Endothelial cell of umbilical vein (primary cell): Measurements from ENCODE around the gene FAM168A. TPM values are rescaled to one million over a fixed set of nuclear protein-coding genes. Genes with fewer than 3 reads are reported as not detected.

Experiments used
- BruUV-seq: library from RNA; stranded (reverse); fragments of 400-500 nt; replicated peaks from 2 replicates; lab custom pipeline; 2021; lab: Mats Ljungman, UMichigan
- CTCF ChIA-PET: fragments of 300-600, 350-600 bp; sonication (Branson Sonifier 250); formaldehyde crosslinking; loops from one replicate; lab custom pipeline; 2021; ENCODE audit warnings: antibody characterized with exemption, inconsistent platforms; lab: Charles Lee
- POLR2A ChIA-PET: fragments of 300-600, 350-600 bp; sonication (Branson Sonifier 250); formaldehyde crosslinking; loops from one replicate; lab custom pipeline; 2021; ENCODE audit warnings: antibody characterized with exemption, inconsistent platforms; lab: Charles Lee
- DNase-seq: peaks from one replicate; pipeline ENCODE4 v3.0.0-alpha.2; 2011; ENCODE audit warnings: low read depth, low spot score
- FAIRE-seq: peaks from 2 replicates; lab custom pipeline; 2011; peaks lifted over from hg19 to GRCh38; lab: Jason Lieb, UNC
- H2AFZ ChIP-seq: 2 replicates; pipeline ENCODE4 v1.6.0; 2012; ENCODE audit warnings: low read depth, low read length, control low read depth, inconsistent platforms
- H3K27ac ChIP-seq: 2 replicates; pipeline ENCODE4 v1.5.1; 2011; ENCODE audit warnings: low read depth, mild to moderate bottlenecking, control low read depth, low read length, moderate library complexity; ENCODE audit not compliant: insufficient read depth
- H3K27me3 ChIP-seq, 2 experiments: 2 replicates each; pipeline versions ENCODE4 v1.6.0 to v1.6.1; 2011; ENCODE audit warnings: low read length in 2 of 2, mixed read lengths in 1 of 2; ENCODE audit not compliant: control insufficient read depth in 2 of 2, insufficient read depth in 2 of 2
- H3K36me3 ChIP-seq, 2 experiments: 2 replicates in 1 of 2; 3 replicates in 1 of 2; pipeline ENCODE4 v1.5.1; 2011; ENCODE audit warnings: low read length in 2 of 2, mild to moderate bottlenecking in 1 of 2, moderate library complexity in 1 of 2; ENCODE audit not compliant: control insufficient read depth in 2 of 2, insufficient read depth in 2 of 2; ENCODE audit errors: extremely low read depth in 1 of 2
- H3K4me1 ChIP-seq: 3 replicates; pipeline ENCODE4 v1.5.1; 2011; ENCODE audit warnings: mild to moderate bottlenecking, low read length; ENCODE audit not compliant: control insufficient read depth, insufficient read depth; ENCODE audit errors: extremely low read depth
- H3K4me2 ChIP-seq: 2 replicates; pipeline ENCODE4 v1.6.1; 2011; ENCODE audit warnings: low read length, control low read depth, mixed read lengths; ENCODE audit not compliant: insufficient read depth
- H3K4me3 ChIP-seq, 3 experiments: fragments of 200-600 bp in 1 of 3; sonication (generic), shearing (Covaris generic) in 1 of 3; replicated peaks in 1 of 3; 2 replicates each; pipeline ENCODE4 v1.5.1; 2011 to 2016; ENCODE audit warnings: control low read depth in 3 of 3, low read length in 3 of 3, mild to moderate bottlenecking in 2 of 3, inconsistent platforms in 1 of 3, low read depth in 1 of 3, moderate library complexity in 1 of 3; ENCODE audit not compliant: insufficient read depth in 1 of 3
- H3K79me2 ChIP-seq: 2 replicates; pipeline ENCODE4 v1.6.0; 2012; ENCODE audit warnings: low read length, inconsistent platforms; ENCODE audit not compliant: control insufficient read depth, insufficient read depth
- H3K9ac ChIP-seq: replicated peaks from 2 replicates; pipeline ENCODE3; 2011; ENCODE audit warnings: low read length, control low read depth; ENCODE audit not compliant: insufficient read depth; ENCODE audit errors: extremely low read depth
- H3K9me1 ChIP-seq: replicated peaks from 3 replicates; pipeline ENCODE4 v1.6.0; 2011; ENCODE audit warnings: mild to moderate bottlenecking, low read length; ENCODE audit not compliant: control insufficient read depth, insufficient read depth; ENCODE audit errors: extremely low read depth
- H3K9me3 ChIP-seq: replicated peaks from 2 replicates; pipeline ENCODE4 v1.5.1; 2012; ENCODE audit warnings: low read length, inconsistent platforms; ENCODE audit not compliant: control insufficient read depth, insufficient read depth
- H4K20me1 ChIP-seq: replicated peaks from 2 replicates; pipeline ENCODE3; 2011; ENCODE audit warnings: mild to moderate bottlenecking, low read length; ENCODE audit not compliant: control insufficient read depth, insufficient read depth; ENCODE audit errors: extremely low read depth
- EZH2 ChIP-seq: IDR thresholded peaks from 2 replicates; pipeline ENCODE4 v1.6.1; 2012; ENCODE audit warnings: borderline replicate concordance, low read depth, mild to moderate bottlenecking, moderate library complexity, low read length, inconsistent platforms; ENCODE audit not compliant: severe bottlenecking
- FOS ChIP-seq: IDR thresholded peaks from 2 replicates; pipeline ENCODE4 v1.6.1; 2011; ENCODE audit warnings: mild to moderate bottlenecking, low read length, moderate library complexity, borderline replicate concordance; ENCODE audit not compliant: insufficient read depth
- GATA2 ChIP-seq: IDR thresholded peaks from 2 replicates; pipeline ENCODE4 v1.7.0; 2011; ENCODE audit warnings: low read depth, mild to moderate bottlenecking, moderate library complexity, mixed read lengths, low read length; ENCODE audit not compliant: insufficient read length, insufficient read depth
- JUN ChIP-seq: IDR thresholded peaks from 2 replicates; pipeline ENCODE4 v1.6.1; 2011; ENCODE audit warnings: borderline replicate concordance, low read depth; ENCODE audit not compliant: insufficient read length, insufficient read depth
- MYC ChIP-seq: IDR thresholded peaks from one replicate; pipeline ENCODE4 v1.6.1; 2011; ENCODE audit warnings: mild to moderate bottlenecking, low read depth, low read length
- POLR2A ChIP-seq: IDR thresholded peaks from 2 replicates; pipeline ENCODE4 v1.6.1; 2012; ENCODE audit warnings: low read depth, mild to moderate bottlenecking, control low read depth, low read length
- POLR2AphosphoS5 ChIP-seq: IDR thresholded peaks from 2 replicates; pipeline ENCODE4 v1.6.1; 2012; ENCODE audit warnings: low read depth, mild to moderate bottlenecking, control low read depth, low read length, moderate library complexity; ENCODE audit not compliant: insufficient read depth
- dilution Hi-C: fragments of 300-500 bp; cut with MboI; formaldehyde crosslinking; loops from one replicate; pipeline ENCODE4 v1.15.0; 2019; ENCODE audit warnings: low sequenced_read_pairs; ENCODE audit not compliant: extremely low pct_ligation_motif_present
- intact Hi-C: fragments of 100-400 bp; cut with micrococcal nuclease; formaldehyde crosslinking; loops from one replicate; pipeline ENCODE4 v1.10.0; 2022
- polyA plus RNA-seq, 4 experiments: library from polyadenylated mRNA; depleted of rRNA in 3 of 4; stranded (reverse) in 3 of 4; unstranded in 1 of 4; fragments of >200 nt; gene quantifications; 2 replicates each; pipeline versions ENCODE4 v1.2.1 to v1.2.3, GENCODE V29; 2011 to 2012; ENCODE audit warnings: missing spikeins in 1 of 4
- total RNA-seq: library from RNA; stranded (reverse); gene quantifications from 2 replicates; pipeline ENCODE4 v1.2.3, GENCODE V29; 2021
- TF ChIP-seq, protein P1 (sequence below), 2 donors: IDR thresholded peaks; 1 replicate in 1 of 2; 2 replicates in 1 of 2; pipeline ENCODE4 v1.5.1; 2011; ENCODE audit warnings: low read length in 2 of 2, mild to moderate bottlenecking in 2 of 2, moderate library complexity in 2 of 2, control low read depth in 1 of 2, inconsistent platforms in 1 of 2, low read depth in 1 of 2; ENCODE audit not compliant: insufficient read depth in 1 of 2; ENCODE audit errors: extremely low read depth in 1 of 2
- TF ChIP-seq, protein P2 (sequence below): IDR thresholded peaks from 2 replicates; pipeline ENCODE4 v1.6.1; 2011; ENCODE audit not compliant: insufficient read depth, insufficient read length

FAM168A gene
- total and polyA plus RNA-seq, 2 donors (not counting 3 experiments of a cell fraction or from before 2014, with no cell fraction given) = 17.0 to 20.5 TPM

DNA sequence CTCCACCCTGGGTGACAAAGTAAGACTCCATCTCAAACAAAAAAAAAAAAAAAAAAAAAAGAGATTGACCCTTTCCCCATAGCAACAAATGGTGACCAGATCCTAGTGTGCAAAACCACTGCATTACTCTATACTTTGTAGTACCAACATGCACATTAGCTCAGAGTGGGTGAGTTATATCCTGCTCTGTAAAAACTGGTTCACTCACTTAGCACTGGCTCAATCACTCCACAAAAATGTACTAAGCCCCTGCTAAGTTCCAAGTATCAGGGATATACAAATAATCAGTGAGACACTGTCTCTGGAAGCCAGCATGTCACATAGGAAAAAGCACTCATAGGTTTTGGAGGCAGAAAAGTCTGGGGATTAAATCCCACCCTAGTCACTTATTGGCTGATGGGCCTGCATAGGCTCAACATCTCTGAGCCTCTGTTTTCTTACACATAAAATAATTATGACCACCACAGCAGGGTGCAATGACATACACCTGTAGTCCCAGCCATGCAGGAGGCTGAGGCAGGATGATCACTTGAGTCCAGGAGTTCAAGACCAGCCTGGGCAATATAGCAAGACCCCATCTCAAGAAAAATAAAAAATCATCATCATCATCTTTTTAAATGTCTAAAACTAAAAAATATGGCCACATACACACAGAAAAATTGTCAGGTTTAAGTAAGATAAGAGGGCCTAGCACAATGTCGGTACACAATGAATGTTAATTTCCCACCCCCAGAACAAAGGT, 11.9 kb downstream of the FAM168A start:
- H3K27me3 ChIP-seq = no peaks in the 10 kb centered on the region
- CTCF ChIA-PET = no interaction called here
- H3K79me2 ChIP-seq = no peaks in the 10 kb centered on the region
- no peaks in the 10 kb centered on the region for H3K4me1 ChIP-seq
- H2AFZ ChIP-seq = no peak overlapping the region
- no peak overlapping the region for H3K4me2 ChIP-seq
- no peaks in the 10 kb centered on the region for H3K9me1 ChIP-seq
- intact Hi-C loops (no loop called here), dilution Hi-C loops (no loop called here)
- H3K27ac ChIP-seq = no peak overlapping the region
- no peaks in the 10 kb centered on the region for H3K9me3 ChIP-seq
- no peak for DNase-seq
- H3K9ac ChIP-seq = no peak overlapping the region
- POLR2A ChIA-PET = no interaction called here
- H3K36me3 ChIP-seq = no peaks in the 10 kb centered on the region
- no TSS peak for BruUV-seq
- H3K4me3 ChIP-seq = no peak overlapping the region
- no peak for TF ChIP-seq POLR2A
- TF ChIP-seq, protein P1, sequence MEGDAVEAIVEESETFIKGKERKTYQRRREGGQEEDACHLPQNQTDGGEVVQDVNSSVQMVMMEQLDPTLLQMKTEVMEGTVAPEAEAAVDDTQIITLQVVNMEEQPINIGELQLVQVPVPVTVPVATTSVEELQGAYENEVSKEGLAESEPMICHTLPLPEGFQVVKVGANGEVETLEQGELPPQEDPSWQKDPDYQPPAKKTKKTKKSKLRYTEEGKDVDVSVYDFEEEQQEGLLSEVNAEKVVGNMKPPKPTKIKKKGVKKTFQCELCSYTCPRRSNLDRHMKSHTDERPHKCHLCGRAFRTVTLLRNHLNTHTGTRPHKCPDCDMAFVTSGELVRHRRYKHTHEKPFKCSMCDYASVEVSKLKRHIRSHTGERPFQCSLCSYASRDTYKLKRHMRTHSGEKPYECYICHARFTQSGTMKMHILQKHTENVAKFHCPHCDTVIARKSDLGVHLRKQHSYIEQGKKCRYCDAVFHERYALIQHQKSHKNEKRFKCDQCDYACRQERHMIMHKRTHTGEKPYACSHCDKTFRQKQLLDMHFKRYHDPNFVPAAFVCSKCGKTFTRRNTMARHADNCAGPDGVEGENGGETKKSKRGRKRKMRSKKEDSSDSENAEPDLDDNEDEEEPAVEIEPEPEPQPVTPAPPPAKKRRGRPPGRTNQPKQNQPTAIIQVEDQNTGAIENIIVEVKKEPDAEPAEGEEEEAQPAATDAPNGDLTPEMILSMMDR (IDR thresholded peaks at IDR 0.05; ENCODE audit: extremely low read depth in 1 of 2, insufficient read depth in 1 of 2, low read depth in 1 of 2, low read length in 2 of 2) = no peak
- no peaks in the 10 kb centered on the region for H4K20me1 ChIP-seq
- FAIRE-seq = no peak

DNA sequence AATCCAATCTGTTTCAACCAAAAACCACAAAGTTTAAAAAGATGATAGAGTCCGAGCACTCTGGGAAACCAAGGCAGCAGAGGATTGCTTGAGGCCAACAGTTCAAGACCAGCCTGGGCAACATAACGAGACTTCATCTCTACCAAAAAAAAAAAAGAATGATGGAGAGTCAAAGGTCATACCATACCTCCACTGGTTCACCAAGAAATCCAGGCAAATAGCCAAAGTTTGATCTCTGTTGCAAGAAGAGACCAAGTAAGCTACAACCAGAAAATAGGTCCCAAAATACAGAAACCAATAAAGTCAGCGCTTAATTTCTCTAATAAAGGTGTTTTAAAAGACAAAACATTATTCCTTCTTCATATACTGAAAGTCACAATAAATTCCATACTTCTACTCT, 13.1 kb downstream of the FAM168A start:
- H3K9me3 ChIP-seq = no peaks in the 10 kb centered on the region
- H3K27ac ChIP-seq = no peak overlapping the region
- H4K20me1 ChIP-seq = no peaks in the 10 kb centered on the region
- TF ChIP-seq GATA2 (no peak), JUN (no peak), POLR2A (no peak), EZH2 (no peak), POLR2AphosphoS5 (no peak), FOS (no peak), MYC (no peak)
- TF ChIP-seq, protein P2, sequence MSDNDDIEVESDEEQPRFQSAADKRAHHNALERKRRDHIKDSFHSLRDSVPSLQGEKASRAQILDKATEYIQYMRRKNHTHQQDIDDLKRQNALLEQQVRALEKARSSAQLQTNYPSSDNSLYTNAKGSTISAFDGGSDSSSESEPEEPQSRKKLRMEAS = no peak
- TF ChIP-seq, protein P1 (IDR thresholded peaks at IDR 0.05; ENCODE audit: extremely low read depth in 1 of 2, insufficient read depth in 1 of 2, low read depth in 1 of 2, low read length in 2 of 2) = no peak
- no peaks in the 10 kb centered on the region for H3K4me1 ChIP-seq
- no peak for FAIRE-seq
- H2AFZ ChIP-seq = no peak overlapping the region
- no peaks in the 10 kb centered on the region for H3K36me3 ChIP-seq
- CTCF ChIA-PET = interaction anchor here (0.7 kb wide), 1 partner anchor 104 kb away, joined by 3 read pairs; no protein-coding TSS in a partner anchor
- no peaks in the 10 kb centered on the region for H3K79me2 ChIP-seq
- no peaks in the 10 kb centered on the region for H3K9me1 ChIP-seq
- H3K4me3 ChIP-seq = no peak overlapping the region
- intact Hi-C loops (no loop called here), dilution Hi-C loops (no loop called here)
- H3K27me3 ChIP-seq = no peaks in the 10 kb centered on the region
- no TSS peak for BruUV-seq
- POLR2A ChIA-PET = no interaction called here
- H3K9ac ChIP-seq = no peak overlapping the region
- no peak overlapping the region for H3K4me2 ChIP-seq
- DNase-seq = no peak
